Endothelial cell (in vitro differentiated cells): Measurements from ENCODE around the gene TNIK. TPM values are rescaled to one million over a fixed set of nuclear protein-coding genes. Genes with fewer than 3 reads are reported as not detected.

Experiments used
- DNase-seq: peaks from one replicate; pipeline ENCODE4 v3.0.0; 2021; ENCODE audit warnings: low spot score
- H3K27ac Mint-ChIP-seq: one replicate; pipeline ENCODE4 v1.8.0; 2021; ENCODE audit warnings: mixed read lengths, inconsistent platforms; ENCODE audit not compliant: unreplicated experiment
- H3K27me3 Mint-ChIP-seq: one replicate; pipeline ENCODE4 v1.8.0; 2021; ENCODE audit warnings: mild to moderate bottlenecking, moderate library complexity, mixed read lengths, inconsistent platforms; ENCODE audit not compliant: unreplicated experiment
- H3K36me3 Mint-ChIP-seq: one replicate; pipeline ENCODE4 v1.8.0; 2021; ENCODE audit warnings: mild to moderate bottlenecking, low read depth, mixed read lengths, inconsistent platforms; ENCODE audit not compliant: unreplicated experiment
- H3K4me1 Mint-ChIP-seq: one replicate; pipeline ENCODE4 v1.8.0; 2021; ENCODE audit warnings: mild to moderate bottlenecking, mixed read lengths, inconsistent platforms; ENCODE audit not compliant: unreplicated experiment
- H3K4me3 Mint-ChIP-seq: one replicate; pipeline ENCODE4 v1.8.0; 2021; ENCODE audit warnings: mild to moderate bottlenecking, mixed read lengths, inconsistent platforms; ENCODE audit not compliant: unreplicated experiment
- H3K9me3 Mint-ChIP-seq: one replicate; pipeline ENCODE4 v1.8.0; 2021; ENCODE audit warnings: mixed read lengths, inconsistent platforms; ENCODE audit not compliant: unreplicated experiment
- total RNA-seq: library from RNA; stranded (reverse); fragmentation: NEBNext Ultra II Directional; extraction: Animal tissue kit (Norgen Biotek cat#: 25700); gene quantifications from one replicate; pipeline ENCODE4 v1.2.1, GENCODE V29; 2021; ENCODE audit not compliant: unreplicated experiment
- TF ChIP-seq, protein P1 (sequence below): fragments of 200-600 bp; sonication (generic); IDR thresholded peaks from one replicate; pipeline ENCODE4 v1.5.0; 2021; ENCODE audit warnings: antibody characterized with exemption; ENCODE audit not compliant: unreplicated experiment

TNIK gene
- total RNA-seq, 1 donor from 2014 or later: 67.0 TPM

DNA sequence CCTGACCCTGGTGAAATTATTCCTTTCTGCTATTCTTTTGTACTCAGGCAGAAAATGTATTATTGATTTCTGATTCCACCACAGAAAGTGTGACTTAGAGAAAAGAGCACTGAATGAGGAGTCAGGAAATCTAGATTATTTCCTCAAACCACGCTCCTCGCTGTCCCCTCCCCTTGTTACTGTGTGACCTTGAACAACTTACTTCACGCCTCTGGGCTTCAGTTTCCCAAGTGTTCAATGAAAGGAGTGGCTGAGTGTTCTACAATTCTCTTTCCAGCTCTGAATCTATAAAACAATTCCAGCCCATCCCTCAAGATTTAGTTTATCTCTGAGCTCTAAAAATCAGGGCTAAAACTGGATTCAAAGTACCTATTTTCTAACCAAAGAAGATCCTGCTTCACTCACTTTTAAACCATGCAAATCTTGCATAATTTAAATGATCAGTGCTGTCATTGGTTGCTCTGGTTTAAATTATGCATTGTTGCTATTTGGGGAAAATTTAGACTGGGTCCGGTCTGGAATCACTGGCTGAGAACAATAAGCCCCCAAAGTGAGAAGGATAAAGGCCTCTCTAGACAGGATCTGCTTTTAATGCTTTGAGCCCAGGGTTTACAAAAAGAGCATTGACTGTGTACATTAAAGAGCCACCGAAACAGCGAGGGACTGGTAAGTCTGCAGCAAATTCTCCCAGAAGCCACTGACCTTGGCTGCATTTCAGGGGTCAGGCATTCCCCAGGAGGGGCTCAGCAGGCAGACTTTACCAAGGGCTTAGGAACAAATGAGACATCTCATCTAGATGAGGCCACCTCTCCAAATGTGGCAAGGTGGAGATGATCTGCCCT is 3.2 kb downstream of the TNIK start:
- Mint-ChIP-seq H3K4me3 (peak overlapping the region; percentile 98), H3K4me1 (peaks cover 50% of the 10 kb centered on the region), H3K27ac (peak overlapping the region; percentile 49), H3K9me3 (no peaks in the 10 kb centered on the region), H3K36me3 (no peaks in the 10 kb centered on the region), H3K27me3 (peaks cover 15% of the 10 kb centered on the region)
- TF ChIP-seq, protein P1, sequence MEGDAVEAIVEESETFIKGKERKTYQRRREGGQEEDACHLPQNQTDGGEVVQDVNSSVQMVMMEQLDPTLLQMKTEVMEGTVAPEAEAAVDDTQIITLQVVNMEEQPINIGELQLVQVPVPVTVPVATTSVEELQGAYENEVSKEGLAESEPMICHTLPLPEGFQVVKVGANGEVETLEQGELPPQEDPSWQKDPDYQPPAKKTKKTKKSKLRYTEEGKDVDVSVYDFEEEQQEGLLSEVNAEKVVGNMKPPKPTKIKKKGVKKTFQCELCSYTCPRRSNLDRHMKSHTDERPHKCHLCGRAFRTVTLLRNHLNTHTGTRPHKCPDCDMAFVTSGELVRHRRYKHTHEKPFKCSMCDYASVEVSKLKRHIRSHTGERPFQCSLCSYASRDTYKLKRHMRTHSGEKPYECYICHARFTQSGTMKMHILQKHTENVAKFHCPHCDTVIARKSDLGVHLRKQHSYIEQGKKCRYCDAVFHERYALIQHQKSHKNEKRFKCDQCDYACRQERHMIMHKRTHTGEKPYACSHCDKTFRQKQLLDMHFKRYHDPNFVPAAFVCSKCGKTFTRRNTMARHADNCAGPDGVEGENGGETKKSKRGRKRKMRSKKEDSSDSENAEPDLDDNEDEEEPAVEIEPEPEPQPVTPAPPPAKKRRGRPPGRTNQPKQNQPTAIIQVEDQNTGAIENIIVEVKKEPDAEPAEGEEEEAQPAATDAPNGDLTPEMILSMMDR: no peak
- DNase-seq: no peak

DNA sequence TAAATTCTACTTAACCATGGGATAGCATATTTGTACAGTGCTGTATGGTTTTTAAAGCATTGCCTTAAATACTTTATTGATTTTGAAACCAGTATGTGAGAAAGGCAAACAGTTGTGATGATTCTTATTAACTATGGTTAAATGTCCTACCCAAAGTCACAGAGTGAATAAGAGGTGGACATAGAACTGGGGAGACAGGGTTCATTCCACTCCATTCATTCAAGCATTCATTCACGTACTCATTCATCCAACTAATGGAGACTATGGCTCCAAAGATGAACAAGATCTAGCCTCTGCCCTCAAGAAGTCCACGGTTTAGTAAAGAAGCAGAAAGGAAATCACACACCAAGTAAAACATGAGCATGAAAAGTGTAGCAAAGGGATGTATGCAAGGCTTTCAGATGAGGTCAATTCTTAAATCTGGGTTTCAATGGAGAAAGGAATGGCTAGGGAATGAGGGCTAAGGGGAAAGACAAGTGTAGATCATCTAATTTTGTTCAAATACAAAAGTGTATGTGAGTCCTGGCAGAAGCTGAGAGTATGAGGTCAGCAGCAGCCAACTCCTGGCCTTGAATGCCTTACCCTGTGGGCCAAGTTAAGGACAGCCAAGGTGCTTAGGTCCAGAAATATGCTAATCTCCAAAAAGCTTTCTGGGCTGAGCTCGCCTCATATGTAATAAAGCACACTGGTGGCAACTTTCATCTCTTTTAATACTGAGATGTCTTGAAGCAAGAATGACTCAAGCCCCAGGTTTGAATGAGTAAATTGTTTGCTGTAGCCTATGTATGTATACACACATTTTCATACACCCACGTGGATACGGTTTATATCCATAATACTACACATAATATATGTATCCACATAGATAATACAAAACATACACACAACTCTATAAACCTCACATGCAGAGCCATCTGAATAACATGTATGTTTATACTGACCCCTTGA is 4.3 kb downstream of the TNIK start:
- no peak for DNase-seq
- H3K9me3 Mint-ChIP-seq: no peaks in the 10 kb centered on the region
- H3K4me1 Mint-ChIP-seq: peaks cover 41% of the 10 kb centered on the region
- H3K4me3 Mint-ChIP-seq: no peak overlapping the region
- TF ChIP-seq, protein P1: no peak
- H3K27ac Mint-ChIP-seq: no peak overlapping the region
- peaks cover 10% of the 10 kb centered on the region for H3K27me3 Mint-ChIP-seq
- no peaks in the 10 kb centered on the region for H3K36me3 Mint-ChIP-seq

DNA sequence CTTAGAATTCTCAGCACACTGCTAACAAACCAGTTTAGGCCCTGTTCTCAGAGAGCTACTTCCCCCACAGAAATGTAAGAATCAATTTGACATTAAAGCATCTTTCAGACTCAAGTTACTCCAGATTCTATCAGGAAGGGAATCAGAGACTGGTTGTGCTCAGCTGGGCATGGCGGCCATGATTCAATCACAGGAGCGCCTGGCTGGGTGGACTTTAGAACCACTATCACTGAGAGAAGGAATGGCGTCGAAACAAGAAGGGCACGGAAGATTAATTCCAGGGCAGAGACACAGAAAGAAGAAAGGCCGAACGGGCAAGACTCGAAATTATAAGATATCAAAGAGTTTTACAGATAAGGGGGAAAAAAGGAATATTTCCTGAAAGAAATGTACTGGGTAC is 6.2 kb downstream of the TNIK start:
- H3K36me3 Mint-ChIP-seq: no peaks in the 10 kb centered on the region
- TF ChIP-seq, protein P1: no peak
- DNase-seq: no peak
- H3K4me3 Mint-ChIP-seq: no peak overlapping the region
- H3K27me3 Mint-ChIP-seq: peaks cover 5% of the 10 kb centered on the region
- H3K27ac Mint-ChIP-seq: no peak overlapping the region
- no peaks in the 10 kb centered on the region for H3K9me3 Mint-ChIP-seq
- H3K4me1 Mint-ChIP-seq: peaks cover 37% of the 10 kb centered on the region

DNA sequence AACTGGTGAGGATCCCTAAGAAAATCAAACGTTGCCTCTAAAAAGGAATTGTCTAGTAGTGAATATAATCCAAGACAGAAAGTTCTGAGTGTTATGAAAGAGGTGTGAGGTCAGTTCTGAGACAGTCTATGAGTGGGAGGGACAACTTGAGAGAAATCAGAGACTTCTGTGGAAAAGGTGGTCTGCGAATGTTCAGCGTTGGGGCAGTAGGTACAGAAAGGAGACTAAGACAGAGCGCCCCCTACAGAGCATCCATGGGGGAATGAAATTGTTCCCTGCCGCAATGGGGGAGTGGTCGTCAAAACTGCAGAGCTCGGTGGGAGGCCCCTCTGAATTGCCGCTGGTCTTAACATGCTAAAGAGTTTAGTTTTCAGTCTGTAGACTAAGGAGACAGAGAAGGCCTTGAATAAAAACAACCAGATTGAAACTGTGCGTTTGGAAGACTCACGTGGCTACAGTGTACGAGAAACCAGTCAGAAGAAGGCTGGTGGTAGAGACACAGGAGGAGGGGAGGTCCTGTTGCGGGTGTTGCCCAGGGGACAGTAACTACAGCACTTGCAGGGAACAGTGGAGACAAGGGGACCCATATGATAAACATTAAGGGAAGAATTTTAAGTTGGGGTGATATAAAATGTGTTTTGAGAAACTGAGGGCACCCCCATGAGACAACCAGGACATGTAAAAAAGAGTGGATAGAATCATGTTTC is 6.9 kb downstream of the TNIK start:
- Mint-ChIP-seq H3K36me3 (no peaks in the 10 kb centered on the region), H3K4me3 (no peak overlapping the region), H3K9me3 (no peaks in the 10 kb centered on the region), H3K4me1 (peaks cover 30% of the 10 kb centered on the region), H3K27me3 (no peaks in the 10 kb centered on the region), H3K27ac (no peak overlapping the region)
- TF ChIP-seq, protein P1: peak; percentile 75
- DNase-seq: peak; percentile 63
